K562 (cell line): ENCODE data around the gene UGT2A3. TPM values are rescaled to one million over a fixed set of nuclear protein-coding genes. Genes with fewer than 3 reads are reported as not detected.

Source experiments
- ATAC-seq: fragments of 200-7000 bp; cut with Tn5 transposase; 3 replicates; pipeline ENCODE4 v1.9.1; 2020; ENCODE audit warnings: moderate library complexity
- BruUV-seq: library from RNA; stranded (reverse); fragments of 400-500 nt; replicated peaks from 2 replicates; lab custom pipeline; 2021; lab: Mats Ljungman, UMichigan
- CTCF ChIA-PET: fragments of 300-600 bp; formaldehyde crosslinking; extraction: SDS; loops from one replicate; lab custom pipeline; 2021; ENCODE audit warnings: low intra/inter-chr PET ratio; lab: Yijun Ruan, JAX
- POLR2A ChIA-PET: fragments of 300-600, 350-650 bp; sonication (Branson Sonifier 250); formaldehyde crosslinking; extraction: SDS; loops from one replicate; lab custom pipeline; 2021; ENCODE audit warnings: antibody characterized with exemption, inconsistent platforms; lab: Yijun Ruan, JAX
- DNase-seq, 4 experiments: peaks; one replicate each; pipeline versions ENCODE4 v3.0.0 to v3.0.0-alpha.2; 2011 to 2018; ENCODE audit warnings: low spot score in 3 of 4, mixed read lengths in 3 of 4; ENCODE audit errors: extremely low read depth in 1 of 4
- FAIRE-seq: peaks from 2 replicates; lab custom pipeline; 2011; peaks lifted over from hg19 to GRCh38; lab: Jason Lieb, UNC
- H2AFZ ChIP-seq: 2 replicates; pipeline ENCODE4 v1.6.0; 2011; ENCODE audit warnings: low read depth, low read length, control low read depth, inconsistent platforms
- H3K27ac ChIP-seq: fragments of 200-600 bp; 3 replicates; pipeline ENCODE4 v1.8.0; 2011; ENCODE audit warnings: low read depth, mild to moderate bottlenecking, control low read depth, inconsistent platforms, low read length, moderate library complexity, mixed read lengths; ENCODE audit errors: extremely low read depth
- H3K27me3 ChIP-seq, 2 experiments: fragments of 300-600 bp in 1 of 2; 2 replicates in 1 of 2; 3 replicates in 1 of 2; pipeline versions ENCODE4 v1.6.0 to v1.8.0; 2011; ENCODE audit warnings: inconsistent platforms in 2 of 2, low read length in 2 of 2, mild to moderate bottlenecking in 1 of 2, mixed read lengths in 1 of 2, moderate library complexity in 1 of 2; ENCODE audit not compliant: control insufficient read depth in 2 of 2, insufficient read depth in 2 of 2
- H3K36me3 ChIP-seq: fragments of 300-600 bp; 3 replicates; pipeline ENCODE4 v1.8.0; 2011; ENCODE audit warnings: mild to moderate bottlenecking, low read length, inconsistent platforms; ENCODE audit not compliant: control insufficient read depth, insufficient read depth
- H3K4me1 ChIP-seq, 2 experiments: fragments of 200-600 bp in 1 of 2; replicated peaks in 1 of 2; 2 replicates in 1 of 2; 3 replicates in 1 of 2; pipeline versions ENCODE4 v1.5.1 to v1.8.0; 2011; ENCODE audit warnings: inconsistent platforms in 2 of 2, low read length in 2 of 2, mild to moderate bottlenecking in 1 of 2, mixed read lengths in 1 of 2, moderate library complexity in 1 of 2; ENCODE audit not compliant: control insufficient read depth in 2 of 2, insufficient read depth in 2 of 2
- H3K4me2 ChIP-seq: 2 replicates; pipeline ENCODE4 v1.6.1; 2011; ENCODE audit warnings: low read length, control low read depth, inconsistent platforms, mixed read lengths; ENCODE audit not compliant: insufficient read depth
- H3K4me3 ChIP-seq: fragments of 200-600 bp; sonication (generic), shearing (Covaris generic); 2 replicates; pipeline ENCODE4 v1.5.1; 2016; ENCODE audit warnings: control low read depth, inconsistent platforms
- H3K79me2 ChIP-seq: fragments of 200-600 bp; 3 replicates; pipeline ENCODE4 v1.8.0; 2011; ENCODE audit warnings: low read length, inconsistent platforms; ENCODE audit not compliant: control insufficient read depth, insufficient read depth
- H3K9ac ChIP-seq, 2 experiments: 2 replicates each; pipeline versions ENCODE4 v1.6.0 to v1.6.1; 2011; ENCODE audit warnings: low read depth in 2 of 2, low read length in 2 of 2, control low read depth in 1 of 2, inconsistent platforms in 1 of 2, mild to moderate bottlenecking in 1 of 2, mixed read lengths in 1 of 2; ENCODE audit not compliant: insufficient read depth in 1 of 2
- H3K9me1 ChIP-seq: one replicate; pipeline ENCODE4 v1.6.0; 2011; ENCODE audit warnings: inconsistent platforms, mild to moderate bottlenecking, low read length, moderate library complexity; ENCODE audit not compliant: control insufficient read depth, insufficient read depth
- H3K9me3 ChIP-seq: replicated peaks from 2 replicates; pipeline ENCODE4 v1.5.1; 2011; ENCODE audit warnings: low read depth, low read length, inconsistent platforms; ENCODE audit not compliant: control insufficient read depth, insufficient read depth
- H4K20me1 ChIP-seq: replicated peaks from 2 replicates; pipeline ENCODE4 v1.6.1; 2011; ENCODE audit warnings: low read length, inconsistent platforms, mixed read lengths; ENCODE audit not compliant: control insufficient read depth, insufficient read depth
- CHCHD3 ChIP-seq: fragments of 250-450 bp; sonication (Bioruptor Pico); IDR thresholded peaks from 2 replicates; pipeline ENCODE4 v2.1.2; 2022; ENCODE audit warnings: mild to moderate bottlenecking
- CHD4 ChIP-seq: fragments of 200-600 bp; sonication (generic); IDR thresholded peaks from 3 replicates; pipeline ENCODE4 v1.6.1; 2012; ENCODE audit warnings: low read depth, mild to moderate bottlenecking, mixed read lengths, low read length, inconsistent platforms; ENCODE audit not compliant: insufficient read depth, insufficient replicate concordance, poor library complexity, severe bottlenecking
- NFIC ChIP-seq: fragments of 450-650 bp; IDR thresholded peaks from 2 replicates; pipeline ENCODE4 v1.6.1; 2017; ENCODE audit warnings: mild to moderate bottlenecking, inconsistent platforms
- POLR3G ChIP-seq: IDR thresholded peaks from 2 replicates; pipeline ENCODE4 v1.6.1; 2011; ENCODE audit not compliant: insufficient read length, insufficient replicate concordance; ENCODE audit errors: extremely low read depth
- SRSF3 ChIP-seq: fragments of 200-400 bp; formaldehyde crosslinking; IDR thresholded peaks from 2 replicates; pipeline ENCODE4 v1.6.1; 2016; ENCODE audit warnings: mild to moderate bottlenecking, low read length, moderate library complexity; ENCODE audit not compliant: insufficient read depth
- STAT6 ChIP-seq: sonication (generic); formaldehyde crosslinking; IDR thresholded peaks from 2 replicates; pipeline ENCODE4 v1.8.1; 2023; ENCODE audit warnings: mild to moderate bottlenecking, missing genetic modification reagents
- ZFP91 ChIP-seq: sonication (generic); formaldehyde crosslinking; IDR thresholded peaks from 2 replicates; pipeline ENCODE4 v1.8.0; 2022; ENCODE audit warnings: mild to moderate bottlenecking, missing genetic modification reagents
- ZNF140 ChIP-seq: fragments of 250-450 bp; sonication (Bioruptor Pico); IDR thresholded peaks from 2 replicates; pipeline ENCODE4 v1.8.0; 2021; ENCODE audit warnings: moderate library complexity, mild to moderate bottlenecking, inconsistent platforms
- ZNF217 ChIP-seq: sonication (generic); formaldehyde crosslinking; IDR thresholded peaks from 2 replicates; pipeline ENCODE4 v1.8.0; 2022; ENCODE audit warnings: mild to moderate bottlenecking, missing genetic modification reagents
- ZNF79 ChIP-seq: fragments of 250-450 bp; sonication (Bioruptor Pico); IDR thresholded peaks from 2 replicates; pipeline ENCODE4 v1.4.0; 2020; ENCODE audit warnings: low read depth, mild to moderate bottlenecking, moderate library complexity
- WGBS: fragments of 100-300 bp; shearing (Covaris generic); methylation state at CpG from one replicate; pipeline ENCODE4 v1.1.6; 2016; ENCODE audit warnings: low coverage, mixed read lengths; ENCODE audit not compliant: insufficient coverage; ENCODE audit errors: missing lambda C conversion rate; 5-methylcytosine and 5-hydroxymethylcytosine counted together
- in situ Hi-C: fragments of 300-500 bp; cut with MboI; formaldehyde crosslinking; loops from 4 replicates; pipeline ENCODE4 v1.15.0; 2018; ENCODE audit warnings: inconsistent platforms, mixed read lengths
- intact Hi-C: fragments of 100-400 bp; cut with micrococcal nuclease; formaldehyde crosslinking; loops from 2 replicates; pipeline ENCODE4 v1.14.2; 2022
- polyA plus RNA-seq, 8 experiments: library from polyadenylated mRNA; depleted of rRNA in 4 of 8; stranded (reverse) in 5 of 8; unstranded in 3 of 8; fragments of >200 nt; fragmentation: Nextera tagmentation in 2 of 8; fragmentation: Illumina TruSeq in 1 of 8; extraction: Ambion mirVana in 2 of 8; extraction: Trizol in 1 of 8; gene quantifications; 2 replicates each; pipeline versions ENCODE4 v1.2.1 to v1.2.3, GENCODE V29; 2011 to 2014; ENCODE audit warnings: inconsistent platforms in 1 of 8, missing spikeins in 1 of 8
- total RNA-seq, 7 experiments: library from RNA; depleted of rRNA in 6 of 7; stranded (reverse); fragments of >200 nt in 6 of 7; fragmentation: Illumina TruSeq in 2 of 7; extraction: Trizol in 2 of 7; gene quantifications; 2 replicates each; pipeline versions ENCODE4 v1.2.1 to v1.2.3, GENCODE V29; 2011 to 2021; ENCODE audit warnings: low replicate concordance in 1 of 7
- TF ChIP-seq, protein P1 (sequence below): sonication (generic); formaldehyde crosslinking; IDR thresholded peaks from 2 replicates; pipeline ENCODE4 v1.8.0; 2022; ENCODE audit warnings: mild to moderate bottlenecking, missing genetic modification reagents
- TF ChIP-seq, protein P2 (sequence below): fragments of 250-450 bp; sonication (Bioruptor Pico); IDR thresholded peaks from 2 replicates; pipeline ENCODE4 v1.5.0; 2020; ENCODE audit warnings: mild to moderate bottlenecking, borderline replicate concordance

The UGT2A3 gene
- total and polyA plus RNA-seq, 9 of the 15 experiments (the other 6 are each of a cell fraction or from before 2014, with no cell fraction given): not detected

GRCh38 chr4:68912807-68913206 is 38.8 kb downstream of the UGT2A3 start:
- Histone ChIP-seq H3K27me3 (no peaks in the 10 kb centered on the region), H3K9me1 (no peaks in the 10 kb centered on the region), H3K36me3 (no peaks in the 10 kb centered on the region), H3K9ac (no peak overlapping the region), H3K27ac (no peak overlapping the region), H4K20me1 (no peaks in the 10 kb centered on the region), H2AFZ (no peak overlapping the region), H3K79me2 (no peaks in the 10 kb centered on the region), H3K9me3 (no peaks in the 10 kb centered on the region), H3K4me2 (no peak overlapping the region), H3K4me1 (no peaks in the 10 kb centered on the region), H3K4me3 (no peak overlapping the region)
- no TSS peak for BruUV-seq
- intact Hi-C loops: no loop called here
- FAIRE-seq (no peak), DNase-seq (no peak), ATAC-seq (no peak)
- POLR2A ChIA-PET: no interaction called here
- WGBS: 0% methylated on average over 3 of the region's 3 CpGs
- CTCF ChIA-PET: no interaction called here
- in situ Hi-C loops: no loop called here
- TF ChIP-seq ZNF140 (no peak), POLR3G (no peak), NFIC (no peak), ZNF217 (CRISPR knock-in tag) (no peak), CHCHD3 (CRISPR knock-in tag) (no peak), STAT6 (CRISPR knock-in tag) (no peak), CHD4 (no peak), ZFP91 (CRISPR knock-in tag) (no peak), SRSF3 (no peak), ZNF79 (CRISPR knock-in tag) (no peak)
- TF ChIP-seq, protein P1, sequence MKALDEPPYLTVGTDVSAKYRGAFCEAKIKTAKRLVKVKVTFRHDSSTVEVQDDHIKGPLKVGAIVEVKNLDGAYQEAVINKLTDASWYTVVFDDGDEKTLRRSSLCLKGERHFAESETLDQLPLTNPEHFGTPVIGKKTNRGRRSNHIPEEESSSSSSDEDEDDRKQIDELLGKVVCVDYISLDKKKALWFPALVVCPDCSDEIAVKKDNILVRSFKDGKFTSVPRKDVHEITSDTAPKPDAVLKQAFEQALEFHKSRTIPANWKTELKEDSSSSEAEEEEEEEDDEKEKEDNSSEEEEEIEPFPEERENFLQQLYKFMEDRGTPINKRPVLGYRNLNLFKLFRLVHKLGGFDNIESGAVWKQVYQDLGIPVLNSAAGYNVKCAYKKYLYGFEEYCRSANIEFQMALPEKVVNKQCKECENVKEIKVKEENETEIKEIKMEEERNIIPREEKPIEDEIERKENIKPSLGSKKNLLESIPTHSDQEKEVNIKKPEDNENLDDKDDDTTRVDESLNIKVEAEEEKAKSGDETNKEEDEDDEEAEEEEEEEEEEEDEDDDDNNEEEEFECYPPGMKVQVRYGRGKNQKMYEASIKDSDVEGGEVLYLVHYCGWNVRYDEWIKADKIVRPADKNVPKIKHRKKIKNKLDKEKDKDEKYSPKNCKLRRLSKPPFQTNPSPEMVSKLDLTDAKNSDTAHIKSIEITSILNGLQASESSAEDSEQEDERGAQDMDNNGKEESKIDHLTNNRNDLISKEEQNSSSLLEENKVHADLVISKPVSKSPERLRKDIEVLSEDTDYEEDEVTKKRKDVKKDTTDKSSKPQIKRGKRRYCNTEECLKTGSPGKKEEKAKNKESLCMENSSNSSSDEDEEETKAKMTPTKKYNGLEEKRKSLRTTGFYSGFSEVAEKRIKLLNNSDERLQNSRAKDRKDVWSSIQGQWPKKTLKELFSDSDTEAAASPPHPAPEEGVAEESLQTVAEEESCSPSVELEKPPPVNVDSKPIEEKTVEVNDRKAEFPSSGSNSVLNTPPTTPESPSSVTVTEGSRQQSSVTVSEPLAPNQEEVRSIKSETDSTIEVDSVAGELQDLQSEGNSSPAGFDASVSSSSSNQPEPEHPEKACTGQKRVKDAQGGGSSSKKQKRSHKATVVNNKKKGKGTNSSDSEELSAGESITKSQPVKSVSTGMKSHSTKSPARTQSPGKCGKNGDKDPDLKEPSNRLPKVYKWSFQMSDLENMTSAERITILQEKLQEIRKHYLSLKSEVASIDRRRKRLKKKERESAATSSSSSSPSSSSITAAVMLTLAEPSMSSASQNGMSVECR (CRISPR knock-in tag): no peak
- TF ChIP-seq, protein P2, sequence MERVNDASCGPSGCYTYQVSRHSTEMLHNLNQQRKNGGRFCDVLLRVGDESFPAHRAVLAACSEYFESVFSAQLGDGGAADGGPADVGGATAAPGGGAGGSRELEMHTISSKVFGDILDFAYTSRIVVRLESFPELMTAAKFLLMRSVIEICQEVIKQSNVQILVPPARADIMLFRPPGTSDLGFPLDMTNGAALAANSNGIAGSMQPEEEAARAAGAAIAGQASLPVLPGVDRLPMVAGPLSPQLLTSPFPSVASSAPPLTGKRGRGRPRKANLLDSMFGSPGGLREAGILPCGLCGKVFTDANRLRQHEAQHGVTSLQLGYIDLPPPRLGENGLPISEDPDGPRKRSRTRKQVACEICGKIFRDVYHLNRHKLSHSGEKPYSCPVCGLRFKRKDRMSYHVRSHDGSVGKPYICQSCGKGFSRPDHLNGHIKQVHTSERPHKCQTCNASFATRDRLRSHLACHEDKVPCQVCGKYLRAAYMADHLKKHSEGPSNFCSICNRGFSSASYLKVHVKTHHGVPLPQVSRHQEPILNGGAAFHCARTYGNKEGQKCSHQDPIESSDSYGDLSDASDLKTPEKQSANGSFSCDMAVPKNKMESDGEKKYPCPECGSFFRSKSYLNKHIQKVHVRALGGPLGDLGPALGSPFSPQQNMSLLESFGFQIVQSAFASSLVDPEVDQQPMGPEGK (CRISPR knock-in tag): no peak
